BJ (cell line): ENCODE measurements around the gene ACP7. TPM values are rescaled to one million over a fixed set of nuclear protein-coding genes. Genes with fewer than 3 reads are reported as not detected.
"Not testable (repeated sequence)": the region's sequence is repeated elsewhere in the genome, so short reads cannot be mapped to it uniquely, and the experiment has no call there.

Source experiments
- CTCF ChIA-PET: fragments of 350-600 bp; formaldehyde crosslinking; extraction: SDS; loops from one replicate; lab custom pipeline; 2021; ENCODE audit warnings: antibody characterized with exemption, inconsistent platforms; lab: Yijun Ruan, JAX
- POLR2A ChIA-PET: fragments of 300-600 bp; sonication (Branson Sonifier 250); formaldehyde crosslinking; extraction: SDS; loops from one replicate; lab custom pipeline; 2021; ENCODE audit warnings: antibody characterized with exemption; lab: Charles Lee
- DNase-seq: peaks from one replicate; pipeline ENCODE4 v3.0.0-alpha.2; 2011; ENCODE audit warnings: low read depth
- H3K27me3 ChIP-seq: 2 replicates; pipeline ENCODE4 v1.6.0; 2011; ENCODE audit warnings: low read length; ENCODE audit not compliant: control insufficient read depth, insufficient read depth
- H3K36me3 ChIP-seq: 2 replicates; pipeline ENCODE4 v1.5.1; 2011; ENCODE audit warnings: low read length; ENCODE audit not compliant: control insufficient read depth, insufficient read depth
- H3K4me3 ChIP-seq: 2 replicates; pipeline ENCODE4 v1.5.1; 2011; ENCODE audit warnings: low read depth, mild to moderate bottlenecking, control low read depth, low read length
- CTCF ChIP-seq: IDR thresholded peaks from 2 replicates; pipeline ENCODE4 v1.5.1; 2011; ENCODE audit warnings: low read depth, mild to moderate bottlenecking, control low read depth, inconsistent platforms, low read length, moderate library complexity; ENCODE audit not compliant: insufficient read depth
- polyA plus RNA-seq: library from polyadenylated mRNA; depleted of rRNA; stranded (reverse); fragments of >200 nt; gene quantifications from 2 replicates; pipeline ENCODE4 v1.2.3, GENCODE V29; 2011

ACP7 gene
- polyA plus RNA-seq, 1 experiment = not detected

GRCh38 chr19:39142630-39143029 lies 58.5 kb downstream of the ACP7 start:
- ChIA-PET POLR2A (no interaction called here), CTCF (no interaction called here)

GRCh38 chr19:39143757-39144289 lies 59.7 kb downstream of the ACP7 start:
- H3K36me3 ChIP-seq, POLR2A ChIA-PET, CTCF ChIA-PET: not testable (repeated sequence)

More at GRCh38 chr19:39142630-39143029, 58.5 kb downstream of the ACP7 start:
- Histone ChIP-seq H3K36me3 (no peaks in the 10 kb centered on the region; the same call in none of the 2 replicates), H3K27me3 (no peaks in the 10 kb centered on the region), H3K4me3 (no peak overlapping the region)
- TF ChIP-seq CTCF = no peak
- DNase-seq = no peak

GRCh38 chr19:39144290-39145071 lies 60.3 kb downstream of the ACP7 start:
- Histone ChIP-seq H3K36me3 (peaks cover 1% of the 10 kb centered on the region), H3K4me3 (no peak overlapping the region), H3K27me3 (no peaks in the 10 kb centered on the region)
- TF ChIP-seq CTCF = no peak
- ChIA-PET POLR2A (no interaction called here), CTCF (interaction anchor here (0.5 to 1.1 kb wide), 2 partner anchors 43 to 92 kb away, joined by 3 read pairs; no protein-coding TSS in a partner anchor)
- no peak for DNase-seq

More at GRCh38 chr19:39143757-39144289, 59.7 kb downstream of the ACP7 start:
- not testable (repeated sequence) for H3K27me3 ChIP-seq, DNase-seq, H3K4me3 ChIP-seq

- H3K36me3 ChIP-seq = peaks cover 1% of the 10 kb centered on the region
- TF ChIP-seq CTCF = no peak
- POLR2A ChIA-PET = no interaction called here
- no peak overlapping the region for H3K4me3 ChIP-seq
- no peaks in the 10 kb centered on the region for H3K27me3 ChIP-seq
- CTCF ChIA-PET = interaction anchor here (0.5 to 1.2 kb wide), 4 partner anchors 13 to 93 kb away, joined by 3 to 5 read pairs (median 3); no protein-coding TSS in a partner anchor
- no peak for DNase-seq
Measured at GRCh38 chr19:39145180-39145953, 61.2 kb downstream of the ACP7 start.

GRCh38 chr19:39146091-39146490 lies 61.9 kb downstream of the ACP7 start:
- TF ChIP-seq CTCF = no peak
- POLR2A ChIA-PET = no interaction called here
- H3K27me3 ChIP-seq = no peaks in the 10 kb centered on the region
- DNase-seq = no peak
- peaks cover 1% of the 10 kb centered on the region for H3K36me3 ChIP-seq
- CTCF ChIA-PET = interaction anchor here (1.2 kb wide), 2 partner anchors 14 to 40 kb away, joined by 3 to 5 read pairs; no protein-coding TSS in a partner anchor
- no peak overlapping the region for H3K4me3 ChIP-seq
